Naive B cell (primary cell): Measurements from ENCODE around the gene SNORC. TPM values are rescaled to one million over a fixed set of nuclear protein-coding genes. Genes with fewer than 3 reads are reported as not detected.

Experiments used
- ATAC-seq, 2 donors: fragments of 150-1000 bp; cut with Tn5 transposase; 2 replicates each; pipeline ENCODE4 v1.10.0; 2021; ENCODE audit warnings: low read depth in 2 of 2, mild to moderate bottlenecking in 2 of 2, moderate library complexity in 2 of 2
- DNase-seq: peaks from one replicate; pipeline ENCODE4 v3.0.0; 2022
- H3K27ac Mint-ChIP-seq, 6 donors: one replicate each; pipeline ENCODE4 v1.8.0; 2020 to 2022; ENCODE audit warnings: mild to moderate bottlenecking in 6 of 6, mixed read lengths in 6 of 6, moderate library complexity in 5 of 6, inconsistent platforms in 2 of 6
- H3K27me3 Mint-ChIP-seq, 3 donors: one replicate each; pipeline ENCODE4 v1.8.0; 2021 to 2022; ENCODE audit warnings: mixed read lengths in 3 of 3, mild to moderate bottlenecking in 1 of 3
- H3K36me3 Mint-ChIP-seq, 2 donors: one replicate each; pipeline ENCODE4 v1.8.0; 2020 to 2022; ENCODE audit warnings: mixed read lengths in 2 of 2, inconsistent platforms in 1 of 2, mild to moderate bottlenecking in 1 of 2
- H3K4me1 Mint-ChIP-seq, 3 donors: one replicate each; pipeline ENCODE4 v1.8.0; 2020 to 2022; ENCODE audit warnings: mixed read lengths in 3 of 3, inconsistent platforms in 1 of 3, mild to moderate bottlenecking in 1 of 3, moderate library complexity in 1 of 3
- H3K4me3 Mint-ChIP-seq, 8 donors: one replicate each; pipeline ENCODE4 v1.8.0; 2020 to 2022; ENCODE audit warnings: mild to moderate bottlenecking in 8 of 8, mixed read lengths in 8 of 8, moderate library complexity in 8 of 8, inconsistent platforms in 2 of 8
- H3K9me3 Mint-ChIP-seq, 7 donors: one replicate each; pipeline ENCODE4 v1.8.0; 2020 to 2022; ENCODE audit warnings: mixed read lengths in 7 of 7, mild to moderate bottlenecking in 5 of 7, inconsistent platforms in 2 of 7, moderate library complexity in 1 of 7
- polyA plus RNA-seq, 6 donors: library from polyadenylated mRNA; unstranded; fragments of 300-500 nt; fragmentation: Illumina TruSeq; gene quantifications; one replicate each; pipeline ENCODE4 v1.2.3, GENCODE V29; 2021; ENCODE audit warnings: low read depth in 6 of 6

Gene SNORC
- polyA plus RNA-seq, 6 donors from 2014 or later: 0.12 TPM; not detected in 5

DNA sequence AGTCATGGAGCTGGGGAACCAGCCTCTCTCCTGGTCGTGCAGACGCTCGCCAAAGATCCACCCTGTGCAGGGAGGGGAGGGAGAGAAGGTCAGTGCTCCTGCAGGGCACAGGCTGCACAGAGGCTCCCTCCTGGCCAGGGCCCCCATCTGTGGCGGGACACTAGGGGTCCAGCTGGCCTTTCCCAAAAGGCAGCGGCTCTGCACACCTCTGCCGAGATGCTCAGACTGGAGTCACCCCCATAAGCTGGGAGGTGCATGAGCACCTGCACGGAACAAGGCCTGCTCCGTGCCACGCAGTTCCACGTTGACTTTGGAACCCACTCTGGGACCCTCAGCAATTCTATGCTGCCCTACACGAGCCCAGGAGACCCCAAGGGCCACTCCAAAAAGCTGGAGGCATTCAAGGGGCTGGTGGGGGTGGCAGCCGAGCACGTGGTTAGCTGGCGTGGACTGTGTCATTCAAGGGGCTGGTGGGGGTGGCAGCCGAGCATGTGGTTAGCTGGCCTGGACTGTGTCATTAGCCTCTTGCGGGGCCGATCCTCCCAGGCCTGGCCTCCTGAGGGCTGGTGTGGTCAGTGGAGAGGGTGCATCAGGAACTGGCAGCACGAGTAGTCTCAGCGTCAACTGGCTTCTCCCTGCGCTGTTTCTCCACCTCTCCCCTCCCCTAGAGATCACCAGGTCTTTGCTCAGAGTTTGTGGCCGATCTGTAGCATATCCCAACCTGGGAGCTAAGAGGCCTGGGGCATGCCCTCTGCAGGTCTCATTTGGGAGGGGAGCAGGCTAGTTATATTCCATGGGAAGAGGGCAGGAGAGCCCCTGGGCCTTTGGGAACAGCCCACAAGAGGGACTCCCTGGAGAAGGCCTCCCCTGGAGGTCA lies 9.8 kb downstream of the SNORC start:
- Mint-ChIP-seq H3K27me3 (peaks cover 3 to 26% (median 17%) of the 10 kb centered on the region in 3 donors), H3K36me3 (no peaks in the 10 kb centered on the region), H3K4me3 (peak overlapping the region in 2 of 8 donors; percentile 33 to 42), H3K9me3 (peaks cover 0 to 1% (median 0%) of the 10 kb centered on the region in 7 donors), H3K27ac (peak overlapping the region in 1 of 6 donors; percentile 6), H3K4me1 (peaks cover 8 to 10% (median 9%) of the 10 kb centered on the region in 3 donors)
- DNase-seq: no peak
- no peak for ATAC-seq

GRCh38 chr2:232880764-232881351 lies 10.8 kb downstream of the SNORC start:
- Mint-ChIP-seq H3K27me3 (peaks cover 3 to 16% (median 9%) of the 10 kb centered on the region in 3 donors), H3K4me1 (peaks cover 0 to under 1% (median 0%) of the 10 kb centered on the region in 3 donors), H3K4me3 (peak overlapping the region in 1 of 8 donors; percentile 25), H3K27ac (no peak overlapping the region), H3K36me3 (no peaks in the 10 kb centered on the region), H3K9me3 (peaks cover 0 to 1% (median 0%) of the 10 kb centered on the region in 7 donors)
- ATAC-seq (no peak), DNase-seq (no peak)

DNA sequence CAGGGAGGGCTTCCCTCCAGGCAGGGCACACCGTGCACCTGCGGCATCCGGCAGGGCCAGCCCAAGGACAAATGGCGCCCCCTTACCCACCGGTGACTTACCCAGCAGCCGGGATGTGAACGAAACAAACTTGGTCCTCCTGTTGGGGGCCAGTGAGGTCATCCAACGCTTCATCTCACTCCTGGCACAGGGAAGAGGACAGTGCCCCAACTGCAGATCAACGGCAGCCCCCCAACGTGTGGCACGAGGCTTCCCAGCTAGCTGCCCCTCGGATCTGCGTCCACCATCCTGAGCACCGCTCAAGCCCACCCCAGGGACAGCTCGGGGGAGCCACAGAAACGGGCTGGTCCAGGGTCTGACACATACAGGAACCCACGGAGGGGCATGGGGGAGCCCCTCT lies 12.0 kb downstream of the SNORC start:
- Mint-ChIP-seq H3K4me1 (no peaks in the 10 kb centered on the region), H3K27me3 (peaks cover 3 to 16% (median 15%) of the 10 kb centered on the region in 3 donors), H3K9me3 (peaks cover 0 to 1% (median 0%) of the 10 kb centered on the region in 7 donors), H3K4me3 (no peak overlapping the region), H3K27ac (peak overlapping the region in 1 of 6 donors; percentile 52), H3K36me3 (no peaks in the 10 kb centered on the region)
- ATAC-seq (no peak), DNase-seq (no peak)

DNA sequence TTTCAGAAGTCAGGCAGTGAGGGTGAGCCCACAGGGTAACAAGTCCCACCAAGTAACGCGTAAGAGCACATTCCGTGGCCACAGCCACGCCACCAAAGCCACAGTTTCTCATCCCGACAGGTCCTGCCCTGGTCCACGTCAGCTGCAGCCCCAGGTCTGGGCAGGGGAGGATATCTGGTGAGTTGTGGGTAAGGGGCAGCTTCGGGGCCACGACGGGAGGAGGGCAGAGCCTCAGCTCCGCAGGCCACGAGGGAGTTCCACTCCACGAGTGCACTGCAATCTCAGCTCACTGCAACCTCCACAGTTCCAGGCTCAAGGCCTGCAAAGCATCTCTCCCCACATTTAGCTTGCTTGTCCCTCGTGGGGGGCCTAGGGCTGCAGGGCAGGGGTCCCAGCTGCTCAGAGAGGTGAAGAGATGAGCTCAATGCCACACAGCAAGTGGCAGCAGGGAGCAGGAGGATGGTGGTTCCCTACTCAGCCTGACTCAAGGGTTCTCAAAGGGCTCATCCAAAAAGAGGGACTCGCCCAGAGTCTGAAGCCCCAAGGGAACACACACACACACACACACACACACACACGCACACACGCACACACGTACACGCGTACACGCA lies 12.5 kb downstream of the SNORC start:
- ATAC-seq (no peak), DNase-seq (no peak)
- Mint-ChIP-seq H3K4me1 (no peaks in the 10 kb centered on the region), H3K36me3 (no peaks in the 10 kb centered on the region), H3K4me3 (no peak overlapping the region), H3K27ac (peak overlapping the region in 1 of 6 donors; percentile 52), H3K9me3 (peaks cover 0 to 1% (median 0%) of the 10 kb centered on the region in 7 donors), H3K27me3 (peaks cover 1 to 12% (median 12%) of the 10 kb centered on the region in 3 donors)

DNA sequence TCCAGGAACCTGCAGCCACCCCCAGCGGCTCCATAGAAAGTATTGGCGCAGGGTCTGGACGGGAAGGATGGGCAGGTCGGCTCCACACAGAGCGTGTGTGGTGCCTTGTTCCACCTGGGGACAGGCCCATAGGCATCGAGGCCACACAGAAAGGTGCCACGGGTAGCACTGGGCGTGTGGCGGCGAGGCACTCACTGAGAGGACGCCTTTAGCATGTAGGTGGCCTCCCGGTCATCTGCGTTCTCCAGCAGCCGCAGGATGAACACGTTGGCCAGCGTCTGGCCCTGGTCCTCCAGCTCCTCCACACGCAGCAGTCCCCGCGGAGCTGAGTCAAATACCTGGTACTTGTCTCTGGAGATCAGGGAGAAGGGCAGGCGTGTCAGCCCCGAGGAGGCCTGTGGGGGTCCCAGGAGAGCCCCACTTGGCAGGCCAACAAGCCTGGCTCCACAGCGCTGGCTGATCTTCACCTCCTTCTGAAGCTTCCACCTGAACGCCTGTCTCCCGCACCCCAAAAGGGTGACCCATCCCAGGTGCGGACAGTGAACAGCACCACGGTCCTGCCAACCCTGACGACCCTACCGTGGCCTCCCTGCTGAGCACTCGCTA lies 13.2 kb downstream of the SNORC start:
- no peak overlapping the region for H3K4me3 Mint-ChIP-seq
- no peaks in the 10 kb centered on the region for H3K4me1 Mint-ChIP-seq
- ATAC-seq (no peak), DNase-seq (no peak)
- H3K36me3 Mint-ChIP-seq: no peaks in the 10 kb centered on the region
- peaks cover 0 to 1% (median 0%) of the 10 kb centered on the region in 7 donors for H3K9me3 Mint-ChIP-seq
- peak overlapping the region in 1 of 6 donors; percentile 26 for H3K27ac Mint-ChIP-seq
- peaks cover 0 to 8% (median 6%) of the 10 kb centered on the region in 3 donors for H3K27me3 Mint-ChIP-seq

DNA sequence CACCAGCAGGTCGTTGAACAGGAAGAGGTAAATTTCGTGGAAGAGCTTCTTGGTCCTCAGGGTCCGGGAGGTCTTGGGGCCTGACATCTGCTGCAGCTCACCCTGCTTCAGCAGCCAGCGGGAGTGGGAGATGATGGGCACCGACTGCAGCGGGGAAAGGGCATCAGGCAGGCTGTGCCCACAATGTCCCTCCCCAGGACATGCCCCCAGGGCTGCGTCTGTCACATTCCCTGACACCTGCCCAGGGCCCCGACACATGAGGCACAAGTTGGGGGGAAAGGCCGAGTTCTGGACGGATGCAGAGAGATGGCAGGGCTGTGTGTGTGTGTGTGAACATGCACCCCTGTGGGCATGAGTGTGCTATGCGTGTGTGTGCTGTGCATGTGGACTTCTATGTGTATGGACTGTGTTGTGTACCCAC lies 13.9 kb downstream of the SNORC start:
- Mint-ChIP-seq H3K27ac (peak overlapping the region in 1 of 6 donors; percentile 2), H3K36me3 (no peaks in the 10 kb centered on the region), H3K27me3 (peaks cover 0 to 8% (median 6%) of the 10 kb centered on the region in 3 donors), H3K9me3 (peaks cover 0 to 1% (median 0%) of the 10 kb centered on the region in 7 donors), H3K4me1 (no peaks in the 10 kb centered on the region), H3K4me3 (no peak overlapping the region)
- DNase-seq: no peak
- ATAC-seq: no peak

DNA sequence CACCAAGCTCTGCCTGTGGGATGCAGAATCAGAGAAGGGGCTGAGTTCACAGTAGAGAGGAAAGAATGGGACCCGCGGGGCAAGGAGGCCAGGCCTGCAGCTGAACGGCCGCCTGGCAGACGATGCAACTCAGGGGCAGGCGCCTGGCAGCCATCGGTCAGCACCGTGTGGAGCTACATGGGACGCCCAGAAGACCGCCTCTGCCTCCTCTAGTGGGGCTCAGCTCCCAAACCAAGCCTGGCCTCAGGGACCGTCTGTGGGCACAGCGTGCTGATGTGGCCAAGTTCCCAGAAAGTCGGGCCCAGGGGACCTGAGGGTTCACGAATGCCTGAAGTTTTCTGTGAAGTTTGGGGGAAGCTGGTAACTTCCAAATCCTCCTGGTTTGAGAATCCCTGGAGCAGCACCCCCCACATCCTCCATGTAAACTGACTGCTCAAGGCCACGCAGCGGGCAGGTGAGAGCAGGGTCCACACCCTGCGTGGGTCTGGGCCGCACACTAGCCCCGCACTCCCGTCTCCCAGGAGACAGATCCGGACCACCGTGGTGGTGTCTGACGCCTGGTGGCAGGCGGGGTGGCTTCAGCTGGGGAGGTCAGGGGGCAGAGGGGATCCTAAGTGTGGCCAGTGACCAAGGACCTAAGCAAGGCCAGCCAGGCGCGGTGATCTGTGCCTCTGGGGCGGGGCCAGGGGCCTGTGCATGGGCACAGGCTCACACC lies 14.6 kb downstream of the SNORC start:
- peaks cover 0 to 13% (median 6%) of the 10 kb centered on the region in 3 donors for H3K27me3 Mint-ChIP-seq
- no peak for ATAC-seq
- peak overlapping the region in 1 of 8 donors; percentile 41 for H3K4me3 Mint-ChIP-seq

GRCh38 chr2:232885264-232885961 lies 15.3 kb downstream of the SNORC start:
- no peak for DNase-seq
- ATAC-seq: no peak
- H3K27me3 Mint-ChIP-seq: peaks cover 3 to 20% (median 13%) of the 10 kb centered on the region in 3 donors
- peaks cover 0 to 1% (median 0%) of the 10 kb centered on the region in 7 donors for H3K9me3 Mint-ChIP-seq
- no peak overlapping the region for H3K4me3 Mint-ChIP-seq
- H3K4me1 Mint-ChIP-seq: peaks cover 0 to 2% (median 2%) of the 10 kb centered on the region in 3 donors
- peak overlapping the region in 1 of 6 donors; percentile 52 for H3K27ac Mint-ChIP-seq
- no peaks in the 10 kb centered on the region for H3K36me3 Mint-ChIP-seq

More for the DNA sequence above, 14.6 kb downstream of the SNORC start:
- H3K4me1 Mint-ChIP-seq: no peaks in the 10 kb centered on the region
- peaks cover 0 to 1% (median 0%) of the 10 kb centered on the region in 7 donors for H3K9me3 Mint-ChIP-seq
- no peak for DNase-seq
- no peak overlapping the region for H3K27ac Mint-ChIP-seq
- H3K36me3 Mint-ChIP-seq: no peaks in the 10 kb centered on the region

GRCh38 chr2:232886176-232886575 lies 16.1 kb downstream of the SNORC start:
- H3K4me3 Mint-ChIP-seq: no peak overlapping the region
- ATAC-seq (no peak), DNase-seq (no peak)

DNA sequence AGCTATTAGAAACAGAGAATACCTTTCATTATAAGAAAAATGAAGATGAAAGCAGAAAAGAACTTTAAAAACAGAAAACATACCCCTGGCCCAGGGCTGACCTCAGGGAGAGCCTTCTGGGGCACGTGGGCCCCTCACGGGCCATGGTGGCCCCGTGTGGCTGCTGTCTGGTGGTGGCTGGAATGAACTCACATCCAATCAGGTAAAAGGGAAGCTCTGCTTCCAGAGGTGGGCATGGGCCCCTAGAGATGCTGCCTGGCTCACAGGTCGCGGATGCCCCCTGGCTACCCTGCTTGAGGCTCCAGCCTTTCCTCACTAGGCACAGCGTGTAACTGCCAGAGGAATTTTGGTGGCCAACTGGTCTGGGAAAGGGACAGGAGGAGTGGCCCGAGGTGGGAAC lies 16.6 kb downstream of the SNORC start:
- Mint-ChIP-seq H3K27ac (no peak overlapping the region), H3K27me3 (peaks cover 4 to 31% (median 23%) of the 10 kb centered on the region in 3 donors)
- ATAC-seq: no peak

More at GRCh38 chr2:232886176-232886575, 16.1 kb downstream of the SNORC start:
- H3K36me3 Mint-ChIP-seq: no peaks in the 10 kb centered on the region
- H3K4me1 Mint-ChIP-seq: peaks cover 6 to 8% (median 7%) of the 10 kb centered on the region in 3 donors
- peaks cover 0 to 1% (median 0%) of the 10 kb centered on the region in 7 donors for H3K9me3 Mint-ChIP-seq
- H3K27me3 Mint-ChIP-seq: peaks cover 4 to 28% (median 21%) of the 10 kb centered on the region in 3 donors
- H3K27ac Mint-ChIP-seq: peak overlapping the region in 1 of 6 donors; percentile 1

GRCh38 chr2:232887171-232887850 lies 17.2 kb downstream of the SNORC start:
- peaks cover 10 to 38% (median 30%) of the 10 kb centered on the region in 3 donors for H3K27me3 Mint-ChIP-seq
- no peak overlapping the region for H3K27ac Mint-ChIP-seq
- ATAC-seq: no peak
- H3K9me3 Mint-ChIP-seq: peaks cover 0 to under 1% (median 0%) of the 10 kb centered on the region in 7 donors
- DNase-seq: no peak
- peaks cover 6 to 8% (median 7%) of the 10 kb centered on the region in 3 donors for H3K4me1 Mint-ChIP-seq
- no peaks in the 10 kb centered on the region for H3K36me3 Mint-ChIP-seq
- H3K4me3 Mint-ChIP-seq: no peak overlapping the region

More for the DNA sequence above, 16.6 kb downstream of the SNORC start:
- H3K36me3 Mint-ChIP-seq: no peaks in the 10 kb centered on the region
- peaks cover 0 to 1% (median 0%) of the 10 kb centered on the region in 7 donors for H3K9me3 Mint-ChIP-seq
- no peak for DNase-seq
- H3K4me1 Mint-ChIP-seq: peaks cover 6 to 8% (median 7%) of the 10 kb centered on the region in 3 donors
- no peak overlapping the region for H3K4me3 Mint-ChIP-seq
